HG03025 (cell line): ENCODE measurements around the gene LHPP.

Source experiments
- ATAC-seq: cut with Tn5 transposase; IDR thresholded peaks from one replicate; pipeline ENCODE4 v1.9.1; 2021; ENCODE audit warnings: mild to moderate bottlenecking, moderate library complexity; ENCODE audit not compliant: unreplicated experiment, low FRiP score

LHPP gene

GRCh38 chr10:124467165-124467564, 5.5 kb downstream of the LHPP start:
- no peak for ATAC-seq

DNA sequence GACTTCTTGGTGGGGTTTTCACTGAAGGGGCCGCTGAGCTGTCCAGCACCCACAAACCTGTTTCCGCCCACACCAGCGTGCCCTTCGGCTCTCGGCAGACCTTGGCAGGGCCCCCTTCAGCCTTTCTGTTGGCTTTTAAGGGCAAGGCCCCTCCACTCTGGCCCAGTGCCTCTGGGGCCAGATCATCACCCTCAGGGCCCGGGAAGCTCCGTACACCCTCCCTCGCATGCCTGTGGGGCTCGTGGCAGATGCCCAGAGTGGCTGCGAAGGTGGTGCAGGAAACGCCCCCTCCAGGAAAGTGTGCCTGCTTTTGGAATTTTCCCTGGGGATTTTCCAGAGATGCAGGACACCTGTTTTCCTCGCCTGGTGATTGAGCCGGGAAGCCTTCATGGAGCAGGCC, 7.0 kb downstream of the LHPP start:
- no peak for ATAC-seq

- ATAC-seq, result no peak
Observed at GRCh38 chr10:124469956-124470484, 8.4 kb downstream of the LHPP start.

DNA sequence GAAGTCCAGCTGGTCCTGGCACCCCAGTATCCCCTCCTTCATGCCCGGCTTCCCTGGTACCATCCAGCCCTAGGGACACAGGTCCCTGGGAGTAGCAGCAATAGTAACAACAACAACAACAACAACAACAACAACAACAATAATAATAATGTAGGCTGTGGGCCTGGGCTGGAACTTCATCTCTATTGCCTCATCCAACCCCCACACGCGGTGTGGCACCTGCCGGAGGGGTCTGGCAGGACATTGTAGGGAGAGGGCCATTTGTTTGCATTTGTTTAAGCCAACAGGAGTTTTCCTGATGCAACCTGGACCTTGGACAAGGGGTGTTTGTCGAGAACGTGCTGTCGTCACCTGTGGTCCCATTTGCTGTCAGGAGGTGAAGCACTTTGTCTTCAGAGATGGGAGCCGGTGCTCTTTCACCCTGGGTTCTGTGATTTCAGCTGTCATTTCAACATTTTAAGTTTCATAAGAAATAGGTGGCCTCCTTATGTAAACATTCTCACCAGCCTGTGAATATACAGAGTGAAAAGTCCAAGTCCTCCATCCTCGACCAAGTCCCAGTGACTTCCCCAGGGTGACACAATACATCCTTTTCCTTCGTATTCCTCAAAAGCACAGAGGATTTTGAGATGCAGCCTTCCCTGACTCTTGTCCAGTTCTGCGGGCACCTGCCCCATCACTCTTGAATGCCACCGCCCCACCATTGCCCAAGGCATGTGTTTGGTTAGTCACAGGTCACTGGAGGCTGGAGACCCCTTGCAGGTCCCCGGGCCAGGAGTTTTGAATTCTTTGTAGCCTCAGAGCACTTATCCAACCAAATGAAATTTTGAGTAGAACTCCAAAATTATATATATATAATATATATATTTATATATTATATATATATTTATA, 9.2 kb downstream of the LHPP start:
- no peak for ATAC-seq

DNA sequence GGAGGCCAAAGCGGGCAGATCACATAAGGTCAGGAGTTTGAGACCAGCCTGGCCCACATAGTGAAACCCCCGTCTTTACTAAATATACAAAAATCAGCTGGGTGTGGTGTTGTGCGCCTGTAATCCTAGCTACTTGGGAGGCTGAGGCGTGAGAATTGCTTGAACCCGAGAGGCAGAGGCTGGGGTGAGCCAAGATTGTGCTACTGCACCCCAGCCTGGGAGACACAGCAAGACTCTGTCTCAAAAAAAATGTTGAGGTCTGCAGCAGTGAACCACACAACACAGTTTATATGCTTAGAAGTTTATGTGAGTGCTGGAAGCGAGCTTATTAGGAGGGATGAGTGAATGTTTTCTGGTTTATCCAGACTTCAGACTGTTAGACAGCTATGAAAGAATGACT, 10.4 kb downstream of the LHPP start:
- ATAC-seq, result no peak

GRCh38 chr10:124473070-124473469, 11.4 kb downstream of the LHPP start:
- ATAC-seq, result no peak

- no peak for ATAC-seq
Observed at GRCh38 chr10:124474514-124475070, 13.0 kb downstream of the LHPP start.

GRCh38 chr10:124476043-124476725, 14.6 kb downstream of the LHPP start:
- no peak for ATAC-seq

DNA sequence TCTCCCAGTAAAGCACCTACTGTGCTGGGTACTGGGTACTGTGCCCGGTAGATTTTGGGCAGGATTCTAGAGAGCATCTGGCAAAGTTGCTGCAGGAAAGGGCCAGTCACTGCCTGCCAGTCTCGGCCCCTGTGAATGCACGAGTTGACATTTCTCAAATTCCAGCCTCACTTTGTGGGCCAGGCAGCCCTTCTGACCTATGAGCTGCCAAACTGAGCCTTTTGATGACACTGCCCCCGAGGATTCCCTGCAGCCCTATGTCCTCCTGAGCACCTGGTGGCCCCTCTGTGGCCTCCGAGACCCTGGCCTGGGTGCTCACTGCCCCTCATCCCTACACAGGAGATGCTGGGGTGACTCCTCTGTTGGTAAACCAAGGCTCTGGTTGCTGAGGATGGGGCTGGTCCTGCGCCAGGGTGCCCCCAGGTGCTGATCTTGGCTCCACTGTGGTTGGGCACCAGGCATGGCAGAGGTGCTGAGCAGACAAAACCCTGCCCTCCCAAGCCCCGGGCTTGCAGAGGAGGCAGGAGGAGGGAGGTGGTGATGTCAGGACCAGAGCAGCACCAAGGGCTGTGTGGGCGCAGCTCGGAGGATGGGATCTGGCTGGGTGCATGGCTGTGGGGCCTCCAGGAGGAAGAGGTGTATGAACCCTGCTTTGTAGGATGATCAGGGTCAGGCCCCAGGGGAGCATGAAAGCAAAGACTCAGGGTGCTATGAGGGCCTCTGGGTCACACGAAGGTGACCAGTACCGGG, 16.2 kb downstream of the LHPP start:
- ATAC-seq, result no peak

- ATAC-seq, result no peak
Observed at GRCh38 chr10:124478515-124478914, 16.9 kb downstream of the LHPP start.

DNA sequence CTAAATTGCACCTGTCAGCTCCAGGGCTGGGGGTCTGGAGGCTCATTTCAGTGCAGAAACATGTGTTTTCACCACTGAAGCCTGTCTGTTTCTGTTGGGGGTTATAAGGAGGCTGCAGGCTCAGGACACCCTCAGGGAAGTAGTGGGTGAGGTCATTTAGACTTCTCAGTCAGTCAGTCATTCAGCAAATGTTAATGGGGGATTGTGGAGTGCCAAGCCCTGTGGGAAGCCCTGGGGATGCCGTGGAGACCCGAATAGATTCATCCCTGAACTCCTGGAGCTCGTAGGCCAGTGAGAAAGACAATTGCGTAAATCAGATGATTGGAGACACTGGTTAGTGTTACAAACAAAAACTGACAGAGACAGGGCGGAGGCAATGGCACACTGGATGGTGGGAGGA, 19.2 kb downstream of the LHPP start:
- no peak for ATAC-seq

DNA sequence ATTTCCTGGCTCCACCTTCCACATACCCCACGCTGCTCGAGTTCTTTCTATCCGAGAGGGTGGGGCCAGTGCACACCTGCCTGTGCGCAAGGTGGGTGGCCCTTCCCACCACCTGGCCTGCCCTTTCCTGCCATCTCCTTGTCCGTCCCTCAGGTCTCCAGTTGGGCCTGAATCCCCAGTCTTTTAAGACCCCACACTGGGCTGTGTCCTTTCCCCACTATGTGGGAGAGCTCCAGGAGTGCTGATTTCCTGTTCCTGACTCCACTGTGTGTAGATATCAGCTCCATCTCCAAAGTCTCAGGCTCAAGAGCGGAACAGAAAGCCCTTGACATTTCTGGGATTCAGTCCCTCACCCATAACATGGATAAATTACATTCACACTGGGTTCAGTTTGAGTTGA, 20.1 kb downstream of the LHPP start:
- no peak for ATAC-seq

DNA sequence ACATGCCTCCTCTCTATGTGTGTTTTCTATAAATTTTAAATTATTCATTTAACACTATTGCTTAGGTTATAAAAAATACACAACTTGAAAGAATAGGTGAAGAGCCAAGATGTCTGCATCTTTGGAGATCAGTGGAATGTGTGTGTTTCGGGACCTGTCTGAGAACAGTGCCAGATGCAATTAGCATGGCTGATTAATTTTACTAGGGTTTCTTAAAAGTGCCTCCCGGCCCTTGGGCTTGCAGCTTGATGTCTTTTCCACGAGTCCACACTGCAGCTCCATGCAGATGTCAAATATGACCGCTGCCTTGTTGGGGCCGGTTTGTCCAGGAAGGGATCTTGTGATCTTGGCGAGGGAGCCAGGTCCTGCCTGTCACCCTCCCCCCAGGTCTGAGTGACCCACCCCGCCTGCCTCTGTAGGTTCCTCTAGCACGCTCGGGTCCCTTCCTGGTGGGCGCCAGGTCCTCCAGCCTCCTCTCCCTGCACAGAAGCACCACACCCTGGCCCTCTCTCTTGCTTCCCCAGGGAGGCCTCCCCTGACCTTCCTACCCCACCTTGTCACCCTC, 20.7 kb downstream of the LHPP start:
- no peak for ATAC-seq

DNA sequence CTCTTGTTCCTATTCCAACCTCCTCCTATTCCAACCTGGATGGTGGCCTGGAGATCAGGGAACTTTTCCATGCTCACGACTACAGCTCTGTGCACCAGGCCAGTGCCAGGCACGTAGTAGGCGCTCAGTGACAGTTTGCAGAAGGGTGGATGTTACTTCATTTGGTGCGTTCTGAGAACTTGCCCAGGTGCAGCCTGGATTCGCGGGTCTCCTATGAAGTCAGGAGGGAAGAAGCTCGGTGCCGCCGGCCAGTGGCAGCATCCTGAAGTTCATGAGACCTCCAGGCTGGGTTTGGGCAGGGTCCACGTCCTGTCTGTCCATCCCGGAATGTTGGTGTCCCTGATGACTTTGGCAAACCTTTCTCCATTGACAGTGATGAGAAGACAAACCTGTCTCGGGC, 21.3 kb downstream of the LHPP start:
- ATAC-seq, result no peak

DNA sequence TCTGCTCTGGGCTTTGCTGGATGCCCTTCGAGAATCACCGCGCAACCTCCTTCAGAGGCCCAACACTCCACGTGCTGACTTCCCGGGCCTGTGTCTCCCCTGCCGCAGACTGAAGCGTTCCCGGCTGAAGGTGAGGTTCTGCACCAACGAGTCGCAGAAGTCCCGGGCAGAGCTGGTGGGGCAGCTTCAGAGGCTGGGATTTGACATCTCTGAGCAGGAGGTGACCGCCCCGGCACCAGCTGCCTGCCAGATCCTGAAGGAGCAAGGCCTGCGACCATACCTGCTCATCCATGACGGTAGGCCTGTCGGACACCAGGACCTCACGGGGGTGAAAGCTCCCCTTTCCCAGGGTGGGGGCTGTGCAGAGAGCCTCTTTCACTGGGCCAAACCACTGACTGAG, 22.4 kb downstream of the LHPP start:
- ATAC-seq, result no peak

GRCh38 chr10:124484661-124485060, 23.0 kb downstream of the LHPP start:
- no peak for ATAC-seq

DNA sequence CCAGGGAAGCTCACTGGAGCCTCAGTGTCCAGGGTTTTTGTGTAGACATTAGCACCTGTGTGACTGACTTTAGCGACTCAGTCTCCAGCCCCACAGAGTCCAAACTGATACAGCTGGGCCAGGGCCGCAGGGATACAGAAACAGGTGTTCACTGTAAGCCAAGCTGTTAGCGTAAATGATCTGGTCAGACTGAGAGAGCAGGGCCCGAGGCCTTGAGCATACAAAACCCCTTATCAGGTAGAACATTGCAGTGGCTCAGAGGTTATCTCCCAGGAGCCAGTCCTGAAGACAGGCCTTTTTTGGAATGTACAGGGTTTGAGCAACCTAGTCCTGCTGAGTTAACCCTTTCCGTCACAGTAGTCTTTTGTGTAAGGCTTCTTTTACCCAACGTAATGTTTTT, 25.0 kb downstream of the LHPP start:
- ATAC-seq, result no peak

DNA sequence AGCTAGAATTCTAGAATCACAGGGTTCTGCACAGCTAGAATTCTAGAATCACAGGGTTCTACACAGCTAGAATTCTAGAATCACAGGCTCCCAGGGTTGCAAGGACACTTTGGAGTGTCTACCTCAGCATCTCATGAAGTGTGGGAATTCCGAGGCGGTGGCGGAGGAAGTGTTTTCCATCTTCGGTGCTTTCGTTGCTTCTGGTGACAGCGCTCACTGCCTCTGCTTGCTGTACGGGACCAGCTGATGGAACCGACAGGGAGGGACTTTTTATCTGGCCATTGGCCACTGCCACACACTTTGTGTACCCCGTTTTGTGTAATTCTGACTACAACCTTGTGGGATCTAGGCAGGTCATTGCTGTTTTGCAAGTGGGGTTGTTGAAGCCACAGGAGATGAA, 29.5 kb downstream of the LHPP start:
- ATAC-seq, result no peak

- no peak for ATAC-seq
Observed at GRCh38 chr10:124492266-124492665, 30.6 kb downstream of the LHPP start.

DNA sequence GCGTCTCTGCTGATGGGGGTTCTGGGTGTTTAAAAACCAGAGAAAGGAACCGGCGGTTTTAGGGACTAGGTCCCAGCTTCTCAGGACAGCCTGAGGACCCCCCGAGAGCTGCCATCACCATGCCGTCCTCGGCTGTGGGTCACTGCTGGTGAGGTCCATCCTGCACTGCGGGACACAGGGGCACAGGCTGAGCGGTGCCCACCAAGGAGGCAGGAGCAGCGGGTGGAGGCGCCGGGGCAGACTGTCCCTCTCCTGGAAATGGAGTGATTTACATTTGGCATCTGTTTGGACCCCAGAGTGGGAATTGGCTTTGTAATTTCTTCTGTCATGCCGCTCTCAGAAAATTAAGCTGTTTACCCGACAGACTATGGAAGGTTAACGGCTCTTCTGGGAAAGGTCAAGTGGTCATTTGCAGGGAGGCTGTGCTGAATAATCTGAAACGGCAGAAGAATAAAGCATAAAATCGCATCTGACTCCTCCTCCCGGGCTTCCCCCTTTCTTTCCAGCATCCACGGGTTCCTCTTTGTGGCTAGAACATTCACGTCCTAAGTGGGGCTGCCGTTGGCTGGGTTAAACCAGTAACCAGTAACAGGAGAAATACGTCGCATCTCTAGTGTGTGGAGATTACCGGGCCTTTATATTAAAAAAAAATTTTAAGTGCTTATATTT, 31.7 kb downstream of the LHPP start:
- no peak for ATAC-seq
